Kidney epithelial cell (primary cell): ENCODE measurements around the gene MED16. TPM values are rescaled to one million over a fixed set of nuclear protein-coding genes. Genes with fewer than 3 reads are reported as not detected.

Experiments
- DNase-seq: peaks from one replicate; pipeline ENCODE4 v3.0.0-alpha.2; 2010; ENCODE audit warnings: low read depth
- H3K27me3 ChIP-seq: 2 replicates; pipeline ENCODE4 v1.6.0; 2011; ENCODE audit warnings: low read length; ENCODE audit not compliant: control insufficient read depth, insufficient read depth
- H3K36me3 ChIP-seq: 2 replicates; pipeline ENCODE4 v1.5.1; 2011; ENCODE audit warnings: low read length; ENCODE audit not compliant: control insufficient read depth, insufficient read depth
- H3K4me3 ChIP-seq: 2 replicates; pipeline ENCODE4 v1.5.1; 2011; ENCODE audit warnings: low read depth, mild to moderate bottlenecking, control low read depth, low read length
- total RNA-seq: library from RNA; depleted of rRNA; stranded (reverse); fragments of >200 nt; gene quantifications from 2 replicates; pipeline ENCODE4 v1.2.3, GENCODE V29; 2015
- TF ChIP-seq, protein P1 (sequence below): IDR thresholded peaks from 2 replicates; pipeline ENCODE4 v1.5.1; 2011; ENCODE audit warnings: mild to moderate bottlenecking, moderate library complexity, low read length, control low read depth, inconsistent platforms; ENCODE audit not compliant: insufficient read depth, poor library complexity, severe bottlenecking

The MED16 gene
- total RNA-seq, 1 donor from 2014 or later: 40.1 TPM

DNA sequence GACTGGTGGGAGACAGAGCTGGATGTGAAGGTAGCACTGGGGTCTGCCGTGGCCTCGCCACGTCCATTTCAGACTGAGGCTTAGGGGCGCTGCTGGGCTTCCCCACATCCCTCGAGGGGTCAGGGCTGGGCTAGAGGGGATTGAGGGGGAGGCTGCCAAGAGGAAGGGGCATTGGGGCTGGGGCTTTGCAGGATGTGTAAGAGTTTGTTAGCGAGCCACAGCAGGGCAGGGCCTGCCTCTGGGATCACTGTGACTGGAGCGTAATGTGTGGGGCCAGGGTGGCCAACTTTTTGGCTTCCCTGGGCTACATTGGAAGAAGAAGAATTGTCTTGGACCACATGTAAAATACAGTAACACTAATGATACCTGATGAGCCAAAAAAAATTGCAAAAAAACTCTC lies 46.9 kb upstream of the MED16 start:
- TF ChIP-seq, protein P1, sequence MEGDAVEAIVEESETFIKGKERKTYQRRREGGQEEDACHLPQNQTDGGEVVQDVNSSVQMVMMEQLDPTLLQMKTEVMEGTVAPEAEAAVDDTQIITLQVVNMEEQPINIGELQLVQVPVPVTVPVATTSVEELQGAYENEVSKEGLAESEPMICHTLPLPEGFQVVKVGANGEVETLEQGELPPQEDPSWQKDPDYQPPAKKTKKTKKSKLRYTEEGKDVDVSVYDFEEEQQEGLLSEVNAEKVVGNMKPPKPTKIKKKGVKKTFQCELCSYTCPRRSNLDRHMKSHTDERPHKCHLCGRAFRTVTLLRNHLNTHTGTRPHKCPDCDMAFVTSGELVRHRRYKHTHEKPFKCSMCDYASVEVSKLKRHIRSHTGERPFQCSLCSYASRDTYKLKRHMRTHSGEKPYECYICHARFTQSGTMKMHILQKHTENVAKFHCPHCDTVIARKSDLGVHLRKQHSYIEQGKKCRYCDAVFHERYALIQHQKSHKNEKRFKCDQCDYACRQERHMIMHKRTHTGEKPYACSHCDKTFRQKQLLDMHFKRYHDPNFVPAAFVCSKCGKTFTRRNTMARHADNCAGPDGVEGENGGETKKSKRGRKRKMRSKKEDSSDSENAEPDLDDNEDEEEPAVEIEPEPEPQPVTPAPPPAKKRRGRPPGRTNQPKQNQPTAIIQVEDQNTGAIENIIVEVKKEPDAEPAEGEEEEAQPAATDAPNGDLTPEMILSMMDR: no peak
- no peak for DNase-seq
- no peaks in the 10 kb centered on the region for H3K27me3 ChIP-seq
- no peaks in the 10 kb centered on the region for H3K36me3 ChIP-seq
- H3K4me3 ChIP-seq: no peak overlapping the region

DNA sequence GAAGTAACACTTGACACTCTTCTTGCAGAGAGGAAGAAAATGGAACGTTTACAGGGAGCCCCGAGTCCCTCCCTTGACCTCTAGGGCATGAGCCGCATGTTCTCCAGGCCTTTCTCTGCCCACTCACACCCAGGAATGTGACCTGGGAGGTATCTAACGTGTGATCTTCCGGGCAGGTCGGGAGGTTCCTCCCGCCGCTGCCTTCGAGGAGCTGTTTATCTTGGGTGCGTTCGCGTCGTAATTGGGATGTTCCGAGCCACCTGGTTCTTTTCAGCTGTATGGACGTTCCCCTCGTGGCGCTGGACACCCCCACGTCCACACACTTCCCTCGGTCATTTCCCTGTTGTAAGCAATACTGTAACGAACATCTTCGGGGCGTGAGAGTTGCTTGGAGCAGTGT lies 46.5 kb upstream of the MED16 start:
- H3K27me3 ChIP-seq: no peaks in the 10 kb centered on the region
- DNase-seq: no peak
- H3K4me3 ChIP-seq: no peak overlapping the region
- H3K36me3 ChIP-seq: no peaks in the 10 kb centered on the region
- TF ChIP-seq, protein P1: no peak

DNA sequence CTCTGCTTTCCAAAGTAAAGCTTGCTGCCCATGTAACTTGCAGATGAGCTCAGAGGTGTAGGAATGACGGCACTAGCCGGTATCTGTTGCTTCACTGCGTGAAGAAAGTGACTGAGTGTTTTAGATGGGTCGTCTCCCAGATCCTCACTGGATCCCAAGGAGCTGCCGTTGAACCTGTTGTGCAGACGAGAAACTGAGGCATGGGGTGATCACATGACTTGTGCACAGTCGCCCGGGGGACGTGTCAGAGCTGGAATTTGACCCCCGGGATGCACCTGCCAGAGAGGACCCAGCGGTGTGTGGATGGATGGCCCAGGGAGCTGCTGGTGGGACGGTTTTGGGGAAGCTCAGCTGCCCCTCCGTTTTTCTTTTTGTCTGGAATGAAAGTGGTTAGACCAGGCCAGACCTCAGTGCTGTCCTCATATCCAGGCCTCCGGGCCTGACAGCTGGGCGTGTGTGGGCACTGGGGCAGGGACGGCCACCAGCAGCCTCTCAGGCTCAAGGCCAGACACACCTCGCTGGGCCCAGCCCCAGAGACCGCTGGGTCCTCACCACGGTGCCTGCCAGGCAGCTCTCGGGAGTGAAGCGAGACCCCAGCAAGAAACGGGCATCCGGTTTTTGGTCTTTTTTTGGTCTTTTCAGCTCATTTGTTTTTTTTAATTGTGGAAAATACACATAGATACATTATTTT lies 45.4 kb upstream of the MED16 start:
- TF ChIP-seq, protein P1: no peak
- no peaks in the 10 kb centered on the region for H3K36me3 ChIP-seq

DNA sequence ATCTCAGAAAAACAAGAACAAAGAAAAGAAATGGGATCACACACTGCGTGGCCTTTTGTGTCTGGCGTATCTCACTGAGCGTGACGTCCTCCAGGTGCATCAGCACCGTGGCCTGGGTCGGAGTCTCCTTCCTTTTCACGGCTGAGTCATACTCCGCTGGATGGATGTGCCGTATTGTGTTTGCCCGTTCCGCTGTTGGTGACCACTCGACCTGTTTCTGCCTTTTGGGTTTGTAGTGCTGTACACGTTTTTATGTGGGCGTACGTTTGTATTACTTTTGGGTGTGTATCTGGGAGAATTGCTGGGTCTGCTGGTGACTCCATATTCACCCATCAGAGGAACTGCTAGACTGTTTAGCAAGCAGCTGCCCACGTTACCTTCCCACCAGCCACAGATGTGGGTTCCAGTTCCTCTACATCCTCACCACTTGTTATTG lies 44.3 kb upstream of the MED16 start:
- TF ChIP-seq, protein P1: no peak
- Histone ChIP-seq H3K27me3 (no peaks in the 10 kb centered on the region), H3K36me3 (no peaks in the 10 kb centered on the region), H3K4me3 (no peak overlapping the region)
- no peak for DNase-seq

More for the DNA sequence above, 45.4 kb upstream of the MED16 start:
- Histone ChIP-seq H3K4me3 (no peak overlapping the region), H3K27me3 (no peaks in the 10 kb centered on the region)
- DNase-seq: no peak

DNA sequence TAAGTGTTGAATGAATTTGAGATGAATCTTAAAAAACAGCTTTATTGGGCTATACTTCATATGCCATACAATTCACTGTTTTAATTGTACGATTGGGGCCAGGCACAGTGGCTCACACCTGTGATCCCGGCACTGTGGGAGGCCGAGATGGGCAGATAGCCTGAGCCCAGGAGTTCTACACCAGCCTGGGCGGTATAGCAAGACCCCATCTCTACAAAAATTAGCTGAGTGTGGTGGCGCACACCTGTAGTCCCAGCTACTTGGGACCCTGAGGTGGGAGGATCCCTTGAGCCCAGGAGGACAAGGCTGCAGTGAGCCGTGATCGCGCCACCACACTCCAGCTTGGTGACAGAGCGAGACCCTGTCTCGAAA lies 43.2 kb upstream of the MED16 start:
- H3K27me3 ChIP-seq: no peaks in the 10 kb centered on the region
- TF ChIP-seq, protein P1: no peak
- no peaks in the 10 kb centered on the region for H3K36me3 ChIP-seq
- DNase-seq: no peak
- H3K4me3 ChIP-seq: no peak overlapping the region
